ENCODE data around the gene PFDN1.

The PFDN1 gene

DNA sequence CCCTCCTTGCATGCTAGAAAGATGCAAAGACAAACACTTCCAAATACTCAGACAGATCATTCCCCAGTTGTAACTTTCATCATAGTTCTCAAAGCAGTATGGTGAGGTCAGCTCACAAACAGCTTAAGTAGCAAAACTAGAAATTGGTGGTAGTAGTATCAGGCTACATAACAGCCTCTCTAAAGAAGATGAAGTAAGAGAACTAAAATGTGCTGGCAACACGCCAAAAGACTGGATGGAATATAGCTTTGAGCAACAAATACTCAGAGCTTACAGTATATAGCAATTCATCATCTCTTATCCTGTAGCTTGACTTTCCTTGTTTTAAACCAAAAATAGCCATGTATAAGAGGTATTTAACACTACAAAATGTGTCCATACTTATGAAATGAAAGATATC is 7.5 kb downstream of the PFDN1 start:
- DNase-seq, result peak; percentile 12 to 41

DNA sequence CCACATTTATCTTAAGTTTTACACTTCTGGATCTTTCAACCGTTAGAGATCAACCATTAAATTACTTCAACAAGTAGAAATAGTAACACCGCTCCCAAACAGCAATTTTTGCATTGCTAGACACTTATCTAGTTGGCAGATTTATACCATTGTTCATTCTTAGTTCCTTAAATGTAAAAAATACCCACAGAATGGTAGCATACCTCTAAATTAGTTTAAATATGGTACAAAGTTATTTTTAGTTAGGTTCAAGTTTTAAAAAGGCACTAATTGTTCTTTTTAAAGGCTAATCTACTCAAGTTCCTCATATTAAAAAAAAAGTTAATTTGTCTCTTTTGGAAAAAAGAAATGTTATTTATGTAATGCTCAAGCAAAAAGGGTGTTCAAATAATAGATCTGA is 8.1 kb downstream of the PFDN1 start:
- DNase-seq, result no peak

GRCh38 chr5:140293849-140294100 is 9.1 kb downstream of the PFDN1 start:
- no peak for DNase-seq

GRCh38 chr5:140293091-140293848 is 9.6 kb downstream of the PFDN1 start:
- no peak for DNase-seq

DNA sequence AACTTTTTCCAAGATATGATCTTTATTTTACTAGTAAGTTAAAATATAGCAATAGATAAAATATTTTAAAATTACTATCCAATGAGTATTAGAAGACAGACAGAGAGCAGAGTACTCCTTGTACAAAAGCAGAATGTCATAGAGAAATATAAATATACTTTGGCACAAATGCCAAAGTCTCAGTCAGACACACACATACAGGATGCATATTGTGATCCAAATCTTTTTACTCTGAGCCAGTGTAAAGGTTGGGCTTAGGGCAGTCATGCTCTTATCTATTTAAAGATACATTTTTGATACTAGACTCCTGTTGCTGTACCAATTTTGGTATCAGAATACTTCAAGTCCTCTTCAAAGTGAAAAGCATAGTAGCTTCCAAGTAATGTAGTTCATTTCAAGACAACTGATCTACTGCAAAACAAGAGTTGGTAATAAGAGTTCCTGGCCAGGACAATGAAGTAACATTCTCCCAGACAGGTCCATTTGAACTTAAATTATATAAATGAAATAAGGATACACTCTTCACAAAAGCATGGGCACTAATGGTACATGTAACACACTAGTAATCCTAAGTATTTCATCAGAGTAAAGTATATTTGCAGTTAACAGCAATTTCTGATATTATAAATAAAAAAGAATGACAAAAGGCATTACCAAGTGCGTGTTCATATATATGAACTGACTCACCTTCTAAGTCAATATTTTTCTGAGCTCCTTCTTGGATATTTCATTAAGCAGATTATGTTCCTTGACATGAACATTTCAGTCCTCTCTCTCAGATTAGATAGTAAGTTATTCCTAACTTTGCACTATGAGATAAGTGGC is 10.5 kb downstream of the PFDN1 start:
- no peak for DNase-seq

- DNase-seq, result no peak
Measured at GRCh38 chr5:140287801-140288521, 14.9 kb downstream of the PFDN1 start.

GRCh38 chr5:140286424-140286823 is 16.5 kb downstream of the PFDN1 start:
- DNase-seq, result no peak

GRCh38 chr5:140284013-140284412 is 18.9 kb downstream of the PFDN1 start:
- no peak for DNase-seq

GRCh38 chr5:140282266-140282665 is 20.6 kb downstream of the PFDN1 start:
- DNase-seq, result no peak

- DNase-seq, result no peak
Measured at GRCh38 chr5:140275837-140276236, 27.1 kb downstream of the PFDN1 start.

DNA sequence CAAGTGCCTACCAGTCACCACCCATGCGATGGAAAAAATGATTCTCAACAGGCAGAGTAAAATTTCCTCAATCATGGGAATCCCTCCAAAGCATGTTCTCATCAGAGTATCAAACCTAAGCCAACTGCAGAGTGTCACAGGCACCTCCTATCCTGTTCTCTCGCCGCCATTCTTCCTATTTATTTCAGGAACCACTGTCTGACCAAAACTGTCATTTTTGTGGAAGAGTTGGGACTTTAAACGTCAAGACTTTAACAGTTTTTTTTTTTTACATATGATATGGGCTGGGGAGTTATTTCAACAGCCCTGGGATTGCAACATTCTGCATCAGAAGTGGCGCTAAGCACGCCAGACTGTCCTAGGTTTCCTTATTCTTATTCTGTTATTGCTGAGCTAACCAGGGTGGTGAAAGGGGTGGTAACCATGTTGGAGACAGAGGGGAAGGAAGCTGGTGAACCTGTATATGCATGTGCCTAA is 29.5 kb downstream of the PFDN1 start:
- no peak for DNase-seq

DNA sequence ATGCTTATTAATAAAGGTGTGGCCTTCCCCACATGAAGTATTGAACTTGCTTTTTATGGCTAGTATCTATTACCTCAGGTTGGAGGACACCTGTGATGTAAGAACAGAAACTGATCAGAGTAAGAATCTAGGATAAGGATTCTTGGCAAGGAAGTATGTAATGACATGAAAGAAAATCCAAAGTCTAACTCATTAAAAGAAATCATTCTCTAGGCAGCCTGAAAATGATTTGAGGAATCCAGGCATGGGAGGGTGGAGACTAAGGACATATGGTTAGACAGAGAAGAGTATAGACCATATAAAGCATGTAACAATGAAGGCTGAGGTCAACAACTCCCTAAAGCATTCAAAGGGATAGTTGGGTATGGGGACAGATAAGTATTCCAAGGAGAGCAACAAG is 32.9 kb downstream of the PFDN1 start:
- no peak for DNase-seq

DNA sequence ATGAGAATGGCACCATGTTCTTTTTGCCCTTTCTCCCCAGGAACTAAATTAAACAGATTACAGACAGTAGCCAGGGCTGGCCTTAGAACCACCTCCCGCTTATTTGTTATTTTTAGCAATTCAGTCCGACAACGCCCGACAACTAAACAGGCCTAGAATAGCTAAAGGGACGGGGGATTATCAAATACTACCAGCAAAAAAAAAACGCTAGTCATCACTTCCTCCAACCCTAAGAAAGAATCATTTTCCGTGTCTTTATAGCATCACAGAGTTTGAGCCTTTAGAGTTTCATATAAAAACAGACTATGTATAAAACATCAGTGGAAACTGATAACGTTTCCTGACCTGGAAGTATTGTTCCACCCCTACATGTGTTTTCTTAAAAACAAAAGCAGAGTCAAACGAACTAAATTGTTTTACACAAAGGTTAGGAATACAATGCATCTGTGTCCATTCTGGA is 35.3 kb downstream of the PFDN1 start:
- DNase-seq, result no peak

- DNase-seq, result no peak
Measured at GRCh38 chr5:140267201-140267540, 35.7 kb downstream of the PFDN1 start.

GRCh38 chr5:140266471-140267200 is 36.3 kb downstream of the PFDN1 start:
- no peak for DNase-seq

- no peak for DNase-seq
Measured at GRCh38 chr5:140265845-140266244, 37.1 kb downstream of the PFDN1 start.

DNA sequence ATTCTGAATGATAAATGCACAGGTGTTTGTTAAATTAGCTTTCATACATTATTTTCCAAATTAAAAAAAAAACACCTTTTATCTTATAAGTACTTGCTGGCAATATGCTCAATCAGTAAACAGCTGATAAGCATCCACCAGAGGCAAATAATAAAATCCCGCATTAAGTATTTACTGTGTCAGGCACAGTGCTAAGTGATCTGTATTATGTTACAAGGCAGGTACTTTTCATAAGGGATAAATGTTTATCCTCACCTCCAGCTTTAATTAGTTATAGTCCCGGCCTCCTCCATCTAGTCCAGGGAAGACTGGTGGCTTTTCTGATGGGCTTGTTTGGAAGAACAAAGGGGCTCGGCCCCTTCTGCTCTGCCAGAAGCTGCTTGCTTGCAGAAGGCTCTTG is 40.1 kb downstream of the PFDN1 start:
- no peak for DNase-seq

DNA sequence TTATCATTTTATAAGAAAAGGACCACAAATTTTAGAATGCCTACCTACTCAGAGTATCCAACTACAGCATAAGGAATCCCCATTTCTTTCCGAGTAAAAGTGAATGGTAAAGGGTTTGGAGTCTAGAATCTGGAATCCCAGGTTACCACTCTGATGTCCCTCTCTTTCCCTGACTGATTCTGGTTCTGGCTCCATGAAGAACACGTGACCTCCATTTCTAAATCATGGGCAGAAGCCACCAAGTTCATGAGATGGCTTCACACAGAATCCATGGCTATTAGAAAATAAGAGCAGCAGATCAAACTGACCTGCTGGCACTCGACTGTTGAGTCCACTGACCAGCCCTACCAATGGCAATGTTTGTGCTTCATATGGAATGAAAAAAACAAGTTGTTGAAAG is 40.7 kb downstream of the PFDN1 start:
- DNase-seq, result no peak

GRCh38 chr5:140261403-140262171 is 41.3 kb downstream of the PFDN1 start:
- no peak for DNase-seq

DNA sequence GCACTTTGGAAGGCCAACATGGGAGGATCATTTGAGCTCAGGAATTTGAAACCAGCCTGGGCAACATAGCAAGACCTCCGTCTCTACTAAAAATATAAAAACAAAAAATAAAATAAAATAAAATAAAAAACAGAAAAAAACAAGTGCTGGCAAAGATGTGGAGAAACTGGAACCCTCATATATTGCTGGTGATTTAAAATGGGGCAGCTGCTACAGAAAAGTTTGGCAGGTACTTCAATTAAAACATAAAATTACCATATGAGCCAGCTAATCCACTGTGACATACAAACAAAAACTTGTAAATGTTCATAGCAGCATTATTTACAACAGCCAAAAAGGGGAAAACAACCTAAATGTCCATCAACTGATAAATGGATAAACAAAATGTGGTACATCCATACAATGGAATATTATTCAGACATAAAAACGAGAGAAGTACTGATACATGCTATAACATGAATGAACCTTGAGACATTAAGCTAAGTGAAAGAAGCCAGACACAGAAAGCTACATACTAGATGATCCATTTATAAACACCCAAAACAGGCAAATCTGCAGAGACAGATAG is 42.7 kb downstream of the PFDN1 start:
- no peak for DNase-seq

DNA sequence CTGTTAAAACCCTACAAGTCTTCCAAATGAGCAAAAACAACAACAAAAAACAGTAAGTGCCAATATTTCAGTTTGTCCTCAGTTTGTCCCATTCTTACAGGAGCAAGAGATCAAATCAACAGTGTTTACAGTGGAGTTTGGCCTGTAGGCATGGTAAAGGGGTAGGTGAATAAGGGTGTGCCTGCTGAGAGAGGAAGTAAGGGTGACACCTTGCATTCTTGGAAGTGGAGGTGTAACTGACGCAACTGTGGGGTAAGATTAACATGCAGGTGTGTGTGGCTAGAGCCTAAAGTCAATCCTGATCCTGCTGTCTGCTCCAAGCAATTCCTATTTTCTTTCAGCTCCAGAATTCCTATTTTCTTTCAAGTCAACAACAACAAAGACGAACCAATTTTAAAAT is 43.4 kb downstream of the PFDN1 start:
- no peak for DNase-seq

DNA sequence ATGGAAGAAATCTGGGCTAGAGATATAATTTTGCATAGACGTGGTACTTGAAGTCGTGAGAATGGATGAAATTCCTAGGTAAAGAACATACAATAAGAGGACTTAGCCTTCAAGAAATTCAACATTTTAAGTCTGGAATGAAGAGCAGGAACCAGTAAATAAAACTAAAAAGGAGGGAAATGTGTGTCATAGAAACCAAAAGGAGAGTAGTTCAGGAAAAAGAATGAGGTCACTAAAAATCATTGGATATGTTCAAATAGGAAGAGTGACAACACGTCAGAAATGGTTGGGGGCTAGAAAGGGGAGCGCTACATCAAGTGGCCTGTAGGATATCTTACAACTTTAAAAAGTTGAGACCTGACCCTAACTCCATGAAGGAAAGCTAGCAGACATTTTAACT is 44.0 kb downstream of the PFDN1 start:
- no peak for DNase-seq

Data from NCI-H446 (cell line).